EH (cell line): Measurements from ENCODE around the gene CCL2.
A peak's percentile ranks its signal among the peaks of the same experiment; 100 is the strongest.

ENCODE experiments used
- DNase-seq: peaks from one replicate; pipeline ENCODE4 v3.0.0-alpha.2; 2015; ENCODE audit warnings: low read depth

CCL2 gene

GRCh38 chr17:34265711-34266110 is 10.6 kb downstream of the CCL2 start:
- no peak for DNase-seq

DNA sequence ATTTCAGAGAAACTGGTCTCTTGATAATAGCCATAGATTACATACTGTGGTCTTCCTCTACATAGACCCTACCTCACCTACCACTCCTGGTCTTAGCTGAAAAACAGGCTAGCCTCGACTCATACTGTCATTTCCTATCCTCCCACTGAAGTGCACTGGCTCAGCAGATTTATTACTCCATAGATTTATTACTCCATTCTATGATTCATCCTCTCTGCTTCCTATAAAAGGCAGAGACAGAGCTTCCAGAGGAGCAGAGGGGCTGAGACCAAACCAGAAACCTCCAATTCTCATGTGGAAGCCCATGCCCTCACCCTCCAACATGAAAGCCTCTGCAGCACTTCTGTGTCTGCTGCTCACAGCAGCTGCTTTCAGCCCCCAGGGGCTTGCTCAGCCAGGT is 14.9 kb downstream of the CCL2 start, which contains the start of gene CCL7:
Gene CCL7 (plus strand): TSS at position 253 of the 400 bp plus-strand sequence. CDS start 70 bp downstream, at position 323.
- peak; percentile 66 for DNase-seq

DNA sequence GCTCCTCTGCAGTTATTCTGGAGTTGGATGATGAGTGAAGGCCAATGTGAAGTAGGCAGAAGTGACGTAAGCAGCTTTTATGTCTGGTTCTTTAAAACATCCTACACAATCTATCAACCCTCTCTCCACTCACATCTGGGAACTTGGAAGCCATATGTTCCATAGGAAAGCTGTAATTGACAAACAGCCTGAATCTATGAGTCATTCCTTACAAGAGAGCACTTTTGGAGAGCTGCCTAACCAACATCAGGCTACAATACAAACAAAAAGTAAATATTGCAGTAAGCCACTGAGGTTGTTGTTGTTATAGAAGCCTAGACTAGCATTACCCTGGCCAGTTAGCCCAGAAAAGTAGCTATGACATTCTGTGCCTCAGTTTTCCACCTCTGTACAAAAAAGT is 20.8 kb downstream of the CCL2 start:
- peak; percentile 88 for DNase-seq

GRCh38 chr17:34276826-34277225 is 21.7 kb downstream of the CCL2 start:
- no peak for DNase-seq

GRCh38 chr17:34283571-34283970 is 28.5 kb downstream of the CCL2 start:
- no peak for DNase-seq

DNA sequence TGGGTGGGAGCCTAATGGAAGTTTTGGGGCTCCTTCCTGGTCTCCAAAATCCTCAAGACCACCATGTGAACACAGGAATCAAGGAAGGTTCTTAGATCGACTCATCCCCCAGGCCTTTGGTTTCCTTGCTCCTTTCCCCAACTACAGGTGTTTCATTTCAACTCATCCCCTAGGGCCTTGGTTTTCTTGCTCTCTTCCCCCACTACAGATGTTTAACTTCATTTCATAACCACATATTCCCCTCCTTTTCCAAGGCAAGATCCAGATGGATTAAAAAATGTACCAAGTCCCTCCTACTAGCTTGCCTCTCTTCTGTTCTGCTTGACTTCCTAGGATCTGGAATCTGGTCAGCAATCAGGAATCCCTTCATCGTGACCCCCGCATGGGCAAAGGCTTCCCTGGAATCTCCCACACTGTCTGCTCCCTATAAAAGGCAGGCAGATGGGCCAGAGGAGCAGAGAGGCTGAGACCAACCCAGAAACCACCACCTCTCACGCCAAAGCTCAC is 30.3 kb downstream of the CCL2 start, which contains the start of gene CCL11:
Gene CCL11 (plus strand): TSS at position 457 of the 507 bp plus-strand sequence. CDS start 67 bp downstream, outside the sequence.
- DNase-seq = peak; percentile 27

GRCh38 chr17:34287875-34288274 is 32.8 kb downstream of the CCL2 start:
- DNase-seq = peak; percentile 43

DNA sequence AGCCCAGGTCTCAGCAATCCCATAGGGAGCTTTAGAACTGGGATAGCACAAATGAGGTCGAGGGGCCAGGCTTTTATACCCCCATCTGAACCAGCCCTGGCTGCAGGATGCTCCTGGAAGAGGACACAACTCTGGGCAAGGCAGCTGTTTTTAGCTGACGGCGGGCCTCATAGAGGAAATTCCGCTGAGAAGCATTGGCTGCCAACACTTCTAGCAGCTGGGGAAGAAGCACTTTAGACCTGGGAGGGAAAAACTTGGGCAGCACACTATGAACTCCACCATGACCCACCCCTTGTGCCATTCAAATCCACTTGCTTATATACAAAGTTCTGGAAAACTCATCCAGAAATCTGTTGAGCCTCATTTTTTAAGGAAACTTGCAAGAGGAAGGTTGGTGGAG is 35.5 kb downstream of the CCL2 start:
- no peak for DNase-seq

DNA sequence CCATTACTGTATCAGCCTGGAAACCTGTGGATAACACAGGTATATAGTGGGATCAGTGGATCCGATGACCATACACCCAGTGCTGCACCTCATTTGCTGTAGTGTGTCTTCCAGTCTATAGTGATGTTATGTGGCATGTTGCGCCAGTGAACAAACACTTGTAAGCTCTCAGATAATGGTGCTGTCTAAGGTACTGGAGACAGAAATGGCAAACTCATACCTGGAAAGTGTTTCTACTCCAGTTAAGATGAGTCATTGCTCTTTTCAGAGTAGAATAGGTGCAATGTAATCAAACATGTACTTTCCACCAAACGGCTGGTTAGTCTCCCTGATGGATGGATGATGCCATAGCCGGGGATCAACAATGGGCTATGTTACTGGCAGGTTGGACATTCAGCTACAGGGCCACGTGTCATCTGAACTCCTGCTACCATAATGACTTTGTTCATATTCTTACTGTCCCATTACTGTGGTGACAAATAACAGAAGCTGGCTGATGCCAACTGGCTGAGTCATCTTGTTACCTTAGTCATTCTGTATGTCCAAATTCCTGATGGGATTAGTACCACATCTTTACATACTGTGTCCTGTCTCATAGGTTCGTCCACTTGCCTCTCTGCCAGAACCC is 36.8 kb downstream of the CCL2 start:
- DNase-seq = no peak

DNA sequence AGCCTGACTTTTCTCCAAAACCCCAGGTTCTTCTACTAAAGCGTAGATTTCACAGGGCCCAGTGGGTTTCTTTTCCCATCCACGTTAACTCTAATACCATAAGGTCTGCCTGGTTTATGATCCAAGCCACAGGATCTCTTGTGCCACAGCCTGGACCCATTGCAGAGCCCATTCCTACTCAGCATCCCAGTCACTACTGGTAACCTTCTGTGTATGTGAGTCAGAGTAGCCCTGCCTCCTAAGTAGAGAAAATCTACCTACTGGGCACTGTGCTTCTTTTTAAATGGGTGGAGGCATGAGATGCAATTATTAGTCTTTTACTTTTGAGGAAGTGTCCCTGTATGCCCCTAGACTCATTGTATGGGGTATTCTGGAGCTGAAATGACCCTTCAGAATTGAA is 43.9 kb downstream of the CCL2 start:
- peak; percentile 19 for DNase-seq

DNA sequence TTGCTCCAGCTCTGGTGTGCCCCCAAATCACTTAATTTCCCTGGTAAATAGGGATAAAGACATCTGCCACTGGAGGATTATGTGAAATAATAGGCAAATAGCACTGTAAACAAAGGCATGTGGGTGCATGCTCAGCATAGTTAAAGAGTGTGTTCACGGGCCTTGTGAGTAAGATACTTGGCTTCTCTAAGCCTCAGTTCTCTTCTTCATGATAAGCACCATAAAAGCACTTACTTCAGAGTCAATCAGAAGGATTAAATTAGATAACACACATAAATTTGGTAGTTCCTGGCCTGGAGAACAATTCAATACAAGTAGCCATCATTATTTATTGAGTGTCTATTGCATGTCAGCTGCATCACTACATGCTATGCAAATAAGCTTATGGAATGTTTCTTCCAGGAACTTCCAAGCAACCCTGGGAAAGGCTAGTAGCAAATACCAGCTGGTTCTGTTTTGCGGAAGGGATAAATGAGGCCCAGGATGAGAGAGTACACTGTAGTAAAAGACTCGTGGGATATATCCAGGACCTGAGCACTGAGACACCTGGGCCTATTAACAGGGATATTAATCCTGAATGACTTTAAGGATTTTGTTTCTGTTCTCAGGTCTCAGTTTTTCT is 45.0 kb downstream of the CCL2 start:
- DNase-seq = peak; percentile 88

- peak; percentile 85 for DNase-seq
Observed at GRCh38 chr17:34300652-34301370, 45.7 kb downstream of the CCL2 start.

GRCh38 chr17:34301986-34302385 is 46.9 kb downstream of the CCL2 start:
- DNase-seq = peak; percentile 34

DNA sequence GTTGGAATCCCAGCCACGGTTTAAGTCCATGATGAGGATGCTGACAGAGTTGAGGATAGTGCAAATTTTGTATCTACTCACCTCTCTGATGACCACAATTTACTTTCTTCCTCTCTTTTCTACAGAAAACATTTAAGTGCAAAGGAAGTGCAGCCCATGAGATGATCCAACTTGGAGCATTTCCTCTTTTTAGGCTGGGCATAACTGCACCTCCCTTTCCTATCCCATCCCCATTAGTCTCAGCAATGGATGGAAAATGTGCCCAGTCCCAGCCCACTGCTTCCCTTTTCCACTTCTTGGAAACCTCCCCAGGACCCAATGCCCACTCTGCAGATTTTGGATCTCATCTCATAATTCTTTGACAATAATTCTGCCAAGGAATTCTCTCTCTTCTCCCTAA is 47.6 kb downstream of the CCL2 start:
- no peak for DNase-seq

DNA sequence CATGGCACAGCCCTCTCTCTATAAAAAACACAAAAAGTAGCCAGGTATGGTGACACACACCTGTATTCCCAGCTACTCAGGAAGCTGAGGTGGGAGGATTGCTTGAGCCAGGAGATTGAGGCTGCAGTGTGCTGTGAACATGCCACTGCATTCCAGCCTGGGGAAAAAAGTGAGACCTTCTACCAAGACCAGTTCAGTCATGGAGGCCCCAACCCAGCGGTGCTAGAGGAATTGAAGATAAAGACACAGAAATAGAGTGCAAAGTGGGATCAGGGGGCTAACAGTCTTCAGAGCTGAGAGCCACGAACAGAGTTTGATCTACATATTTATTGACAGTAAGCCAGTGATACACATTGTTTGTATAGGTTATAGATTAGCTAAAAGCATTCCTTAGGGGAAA is 48.5 kb downstream of the CCL2 start:
- DNase-seq = no peak

GRCh38 chr17:34305061-34305460 is 50.0 kb downstream of the CCL2 start:
- DNase-seq = no peak

- peak; percentile 50 for DNase-seq
Observed at GRCh38 chr17:34305606-34306005, 50.5 kb downstream of the CCL2 start.

GRCh38 chr17:34306466-34306865 is 51.4 kb downstream of the CCL2 start:
- DNase-seq = peak; percentile 85
